Calu3 (cell line): ENCODE data around the gene AGT. TPM values are rescaled to one million over a fixed set of nuclear protein-coding genes. Genes with fewer than 3 reads are reported as not detected.

ENCODE experiments used
- BruUV-seq: library from RNA; stranded (reverse); fragments of 400-500 nt; replicated peaks from 2 replicates; lab custom pipeline; 2021; lab: Mats Ljungman, UMichigan
- CTCF ChIA-PET: fragments of 300-600 bp; sonication (Branson Sonifier 250); formaldehyde crosslinking; loops from one replicate; lab custom pipeline; 2022; ENCODE audit warnings: antibody characterized with exemption; lab: Charles Lee
- DNase-seq: peaks from one replicate; pipeline ENCODE4 v3.0.0; 2022
- H3K27ac Mint-ChIP-seq: one replicate; pipeline ENCODE4 v1.8.0; 2022; ENCODE audit warnings: mixed read lengths; ENCODE audit not compliant: unreplicated experiment
- H3K27me3 Mint-ChIP-seq: one replicate; pipeline ENCODE4 v1.8.0; 2022; ENCODE audit warnings: mixed read lengths; ENCODE audit not compliant: unreplicated experiment
- H3K36me3 Mint-ChIP-seq: one replicate; pipeline ENCODE4 v1.8.0; 2022; ENCODE audit warnings: mild to moderate bottlenecking, moderate library complexity, mixed read lengths; ENCODE audit not compliant: insufficient read depth, unreplicated experiment
- H3K4me1 Mint-ChIP-seq: one replicate; pipeline ENCODE4 v1.8.0; 2022; ENCODE audit warnings: mild to moderate bottlenecking, low read depth, mixed read lengths; ENCODE audit not compliant: unreplicated experiment
- H3K4me3 Mint-ChIP-seq: one replicate; pipeline ENCODE4 v1.8.0; 2022; ENCODE audit warnings: mild to moderate bottlenecking, low read depth, moderate library complexity, mixed read lengths; ENCODE audit not compliant: unreplicated experiment
- H3K9me3 Mint-ChIP-seq: one replicate; pipeline ENCODE4 v1.8.0; 2022; ENCODE audit warnings: low read depth, mixed read lengths; ENCODE audit not compliant: unreplicated experiment
- intact Hi-C: fragments of 100-400 bp; cut with micrococcal nuclease; formaldehyde crosslinking; loops from one replicate; pipeline ENCODE4 v1.10.0; 2022; ENCODE audit not compliant: unreplicated experiment
- total RNA-seq: library from RNA; stranded (reverse); gene quantifications from 2 replicates; pipeline ENCODE4 v1.2.3, GENCODE V29; 2022
- TF ChIP-seq, protein P1 (sequence below): fragments of 200-600 bp; IDR thresholded peaks from one replicate; pipeline ENCODE4 v1.8.0; 2022; ENCODE audit warnings: antibody characterized with exemption; ENCODE audit not compliant: unreplicated experiment

Gene AGT
- total RNA-seq, 1 experiment from 2014 or later: 27.5 TPM

DNA sequence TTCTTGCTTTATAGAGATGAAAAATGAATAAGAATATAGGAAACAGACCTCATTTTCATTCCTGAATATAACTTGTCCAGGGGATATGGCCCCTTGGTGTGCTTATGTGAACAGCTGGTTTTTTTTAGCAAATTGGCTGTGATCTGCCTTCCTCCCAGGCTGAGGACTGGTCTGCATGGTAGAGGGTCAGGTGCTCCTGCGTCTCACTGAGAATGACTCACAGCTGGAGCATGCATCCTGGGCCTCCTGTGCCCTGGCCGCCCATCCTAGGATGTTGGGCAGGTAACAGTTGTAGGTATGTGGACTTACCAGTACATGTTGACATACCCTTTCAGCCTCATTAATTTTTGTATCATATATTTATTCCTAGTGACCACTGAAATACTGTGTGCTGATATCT, 29.8 kb downstream of the AGT start:
- peaks cover 57% of the 10 kb centered on the region for H3K36me3 Mint-ChIP-seq
- DNase-seq: peak; percentile 85
- no peaks in the 10 kb centered on the region for H3K9me3 Mint-ChIP-seq
- CTCF ChIA-PET: interaction anchor here (0.7 kb wide), 1 partner anchor 89 kb away, joined by 3 read pairs; no protein-coding TSS in a partner anchor
- TF ChIP-seq, protein P1, sequence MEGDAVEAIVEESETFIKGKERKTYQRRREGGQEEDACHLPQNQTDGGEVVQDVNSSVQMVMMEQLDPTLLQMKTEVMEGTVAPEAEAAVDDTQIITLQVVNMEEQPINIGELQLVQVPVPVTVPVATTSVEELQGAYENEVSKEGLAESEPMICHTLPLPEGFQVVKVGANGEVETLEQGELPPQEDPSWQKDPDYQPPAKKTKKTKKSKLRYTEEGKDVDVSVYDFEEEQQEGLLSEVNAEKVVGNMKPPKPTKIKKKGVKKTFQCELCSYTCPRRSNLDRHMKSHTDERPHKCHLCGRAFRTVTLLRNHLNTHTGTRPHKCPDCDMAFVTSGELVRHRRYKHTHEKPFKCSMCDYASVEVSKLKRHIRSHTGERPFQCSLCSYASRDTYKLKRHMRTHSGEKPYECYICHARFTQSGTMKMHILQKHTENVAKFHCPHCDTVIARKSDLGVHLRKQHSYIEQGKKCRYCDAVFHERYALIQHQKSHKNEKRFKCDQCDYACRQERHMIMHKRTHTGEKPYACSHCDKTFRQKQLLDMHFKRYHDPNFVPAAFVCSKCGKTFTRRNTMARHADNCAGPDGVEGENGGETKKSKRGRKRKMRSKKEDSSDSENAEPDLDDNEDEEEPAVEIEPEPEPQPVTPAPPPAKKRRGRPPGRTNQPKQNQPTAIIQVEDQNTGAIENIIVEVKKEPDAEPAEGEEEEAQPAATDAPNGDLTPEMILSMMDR: no peak
- intact Hi-C loops: loop anchor here (5.0 kb wide), 3 partner anchors 42 to 112 kb away; partner anchors contain the start of gene COG2
- H3K4me3 Mint-ChIP-seq: no peak overlapping the region
- H3K27ac Mint-ChIP-seq: peak overlapping the region; percentile 68
- no TSS peak for BruUV-seq
- peaks cover 37% of the 10 kb centered on the region for H3K4me1 Mint-ChIP-seq
- no peaks in the 10 kb centered on the region for H3K27me3 Mint-ChIP-seq

DNA sequence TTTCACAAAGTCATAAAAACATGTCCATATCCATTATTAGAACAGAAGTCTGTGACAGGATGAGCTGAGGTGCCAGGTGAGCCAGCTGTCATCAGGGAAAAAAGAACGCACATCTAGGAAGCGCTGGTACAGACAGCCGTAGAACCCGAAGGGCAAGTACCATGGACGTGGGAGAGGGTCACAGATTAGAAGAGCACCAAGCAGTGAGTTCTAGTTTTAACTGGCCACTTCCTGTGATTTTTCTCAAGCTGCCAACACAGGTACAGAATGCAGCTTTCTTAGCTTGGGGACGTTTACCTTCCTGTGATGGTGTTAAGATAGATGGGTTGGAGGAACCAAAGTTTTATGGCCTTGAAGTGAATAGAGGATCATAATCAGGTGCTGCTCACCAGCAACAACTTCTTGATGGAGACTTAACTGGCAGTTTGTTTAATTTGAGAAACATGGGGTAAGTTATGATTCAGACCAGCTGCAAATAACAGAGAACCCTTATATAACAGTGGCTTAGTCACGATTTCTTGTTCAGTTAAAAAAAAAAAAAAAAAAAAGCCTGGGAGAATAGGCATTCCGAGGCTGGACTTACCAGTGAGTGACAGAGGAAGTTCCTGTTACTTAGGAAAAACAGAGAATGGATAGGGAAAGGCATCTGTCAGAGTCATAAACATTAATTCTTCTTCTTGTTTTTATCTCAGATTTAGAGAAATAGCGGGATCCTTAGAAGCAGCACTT, 30.9 kb downstream of the AGT start:
- BruUV-seq: no TSS peak
- Mint-ChIP-seq H3K4me1 (peaks cover 37% of the 10 kb centered on the region), H3K9me3 (no peaks in the 10 kb centered on the region), H3K27ac (peak overlapping the region; percentile 87), H3K36me3 (peaks cover 60% of the 10 kb centered on the region), H3K27me3 (no peaks in the 10 kb centered on the region), H3K4me3 (no peak overlapping the region)
- DNase-seq: no peak
- intact Hi-C loops: loop anchor here (5.0 kb wide), 3 partner anchors 41 to 111 kb away; partner anchors contain the start of gene COG2
- TF ChIP-seq, protein P1: no peak
- CTCF ChIA-PET: interaction anchor here (0.6 to 1.8 kb wide), 3 partner anchors 59 to 256 kb away, joined by 3 to 4 read pairs (median 4); no protein-coding TSS in a partner anchor

DNA sequence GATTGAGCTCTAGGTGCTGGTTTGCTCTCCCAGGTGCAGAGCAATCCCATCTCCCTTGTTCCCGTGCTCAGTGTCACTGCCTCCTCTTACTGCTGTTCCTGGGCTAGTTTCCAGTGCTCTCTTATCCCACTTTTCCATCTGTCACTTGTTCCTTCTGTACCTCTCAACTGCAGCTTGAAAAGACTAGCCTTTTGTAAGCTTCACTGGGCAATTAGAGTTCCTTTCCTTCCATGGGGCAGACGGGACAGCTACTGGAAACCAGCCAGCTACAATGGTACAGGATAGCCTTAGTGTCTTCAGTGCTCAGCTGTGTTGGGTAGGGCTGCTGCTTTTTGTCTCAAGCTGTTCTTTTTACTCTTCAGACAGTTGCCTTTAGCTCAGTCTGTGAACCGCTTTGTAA, 31.6 kb downstream of the AGT start:
- CTCF ChIA-PET: interaction anchor here (0.5 to 1.8 kb wide), 5 partner anchors 31 to 427 kb away, joined by 3 to 5 read pairs (median 3); no protein-coding TSS in a partner anchor
- intact Hi-C loops: loop anchor here (5.0 kb wide), 3 partner anchors 40 to 110 kb away; partner anchors contain the start of gene COG2
- DNase-seq: no peak
- peaks cover 58% of the 10 kb centered on the region for H3K36me3 Mint-ChIP-seq
- H3K4me3 Mint-ChIP-seq: peak overlapping the region; percentile 22
- H3K27me3 Mint-ChIP-seq: no peaks in the 10 kb centered on the region
- H3K9me3 Mint-ChIP-seq: no peaks in the 10 kb centered on the region
- H3K4me1 Mint-ChIP-seq: peaks cover 37% of the 10 kb centered on the region
- TF ChIP-seq, protein P1: no peak
- BruUV-seq: no TSS peak
- peak overlapping the region; percentile 87 for H3K27ac Mint-ChIP-seq

DNA sequence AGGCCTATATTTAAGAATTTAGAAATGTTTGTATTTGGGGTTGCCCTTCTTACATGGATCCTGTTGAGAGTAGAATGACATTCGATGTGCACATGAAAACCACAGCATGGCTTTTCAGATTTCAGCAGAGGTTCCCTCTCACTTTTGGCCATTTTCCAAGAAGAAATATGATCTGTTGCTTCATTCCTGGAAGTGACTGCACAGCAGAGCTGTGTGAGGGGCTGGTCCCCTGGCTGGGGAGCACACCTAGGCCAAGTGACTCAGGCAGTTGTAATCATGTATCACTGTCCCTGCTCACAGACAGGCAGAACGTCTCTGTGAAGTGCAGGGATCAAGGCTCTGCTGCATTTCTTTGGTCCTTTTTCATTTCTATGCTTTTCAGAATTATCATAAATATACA, 32.3 kb downstream of the AGT start:
- no peak overlapping the region for H3K4me3 Mint-ChIP-seq
- H3K9me3 Mint-ChIP-seq: no peaks in the 10 kb centered on the region
- H3K27me3 Mint-ChIP-seq: no peaks in the 10 kb centered on the region
- H3K36me3 Mint-ChIP-seq: peaks cover 55% of the 10 kb centered on the region
- peak; percentile 74 for DNase-seq
- TF ChIP-seq, protein P1: no peak
- H3K27ac Mint-ChIP-seq: no peak overlapping the region
- peaks cover 37% of the 10 kb centered on the region for H3K4me1 Mint-ChIP-seq
- no TSS peak for BruUV-seq
- intact Hi-C loops: loop anchor here (5.0 kb wide), 3 partner anchors 39 to 109 kb away; partner anchors contain the start of gene COG2
- CTCF ChIA-PET: interaction anchor here (0.9 to 1.8 kb wide), 5 partner anchors 30 to 114 kb away, joined by 3 to 4 read pairs (median 3); no protein-coding TSS in a partner anchor
